ENCODE measurements around the gene GPC5.

GPC5 gene

DNA sequence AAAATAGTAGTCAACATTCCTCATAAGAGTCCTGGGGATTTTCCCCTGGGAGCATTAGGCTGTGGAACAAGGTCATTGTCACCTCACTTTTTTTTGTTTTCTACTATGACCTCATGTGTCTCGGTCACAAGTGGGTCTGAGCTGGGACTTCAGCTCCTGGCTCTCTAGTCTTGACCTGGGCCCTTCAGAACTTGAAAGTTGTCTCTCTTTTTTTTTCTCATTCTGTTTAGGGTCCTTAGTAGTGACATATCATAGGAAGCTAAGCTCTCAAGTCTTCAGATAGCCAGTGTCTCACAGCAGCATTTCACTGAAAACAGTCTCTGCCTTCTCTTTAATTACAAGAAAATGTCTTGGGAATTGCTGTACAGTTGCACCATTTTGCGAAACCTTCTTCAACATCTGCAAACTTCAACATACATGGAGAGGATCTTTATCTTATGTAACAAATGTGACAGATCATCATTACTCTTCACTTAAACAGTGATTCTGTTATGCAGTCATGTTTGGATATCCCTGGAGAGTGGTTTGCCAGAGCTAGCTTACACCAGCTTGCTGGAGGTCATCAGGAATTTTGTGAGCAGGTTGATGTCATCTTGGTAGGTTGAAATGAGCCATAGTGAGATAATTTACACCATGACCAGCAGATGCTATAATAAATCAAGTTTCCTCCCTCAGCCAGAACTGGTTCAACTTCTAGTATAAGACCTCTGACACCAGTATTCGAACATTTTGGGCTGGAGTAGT, 131.5 kb downstream of the GPC5 start:
- no peaks in the 10 kb centered on the region for H3F3A ChIP-seq (ENCODE audit: insufficient read depth)
- no peaks in the 10 kb centered on the region for H4K20me1 ChIP-seq (ENCODE audit: low read depth, low read length)
- no peak overlapping the region for H3K27ac ChIP-seq (ENCODE audit: low read depth, low read length)
- no peak overlapping the region for H3K9ac ChIP-seq (ENCODE audit: low read length)
- H3K36me3 ChIP-seq (ENCODE audit: low read length): no peaks in the 10 kb centered on the region
- H3K4me2 ChIP-seq (ENCODE audit: low read depth, low read length, poor library complexity, severe bottlenecking): no peak overlapping the region
- no peaks in the 10 kb centered on the region for H3K9me2 ChIP-seq (replicated peaks; ENCODE audit: insufficient read depth, low read length)
- no peaks in the 10 kb centered on the region for H3K27me3 ChIP-seq (ENCODE audit: low read length)
- H3K9me3 ChIP-seq (ENCODE audit: insufficient read depth, low read length): no peaks in the 10 kb centered on the region
- H3K79me2 ChIP-seq (ENCODE audit: insufficient read depth, low read length): no peaks in the 10 kb centered on the region
- no peak for TF ChIP-seq EZH2phosphoT487 (conservative IDR thresholded peaks at IDR 0.05; ENCODE audit: low read length)
- TF ChIP-seq, protein P1, sequence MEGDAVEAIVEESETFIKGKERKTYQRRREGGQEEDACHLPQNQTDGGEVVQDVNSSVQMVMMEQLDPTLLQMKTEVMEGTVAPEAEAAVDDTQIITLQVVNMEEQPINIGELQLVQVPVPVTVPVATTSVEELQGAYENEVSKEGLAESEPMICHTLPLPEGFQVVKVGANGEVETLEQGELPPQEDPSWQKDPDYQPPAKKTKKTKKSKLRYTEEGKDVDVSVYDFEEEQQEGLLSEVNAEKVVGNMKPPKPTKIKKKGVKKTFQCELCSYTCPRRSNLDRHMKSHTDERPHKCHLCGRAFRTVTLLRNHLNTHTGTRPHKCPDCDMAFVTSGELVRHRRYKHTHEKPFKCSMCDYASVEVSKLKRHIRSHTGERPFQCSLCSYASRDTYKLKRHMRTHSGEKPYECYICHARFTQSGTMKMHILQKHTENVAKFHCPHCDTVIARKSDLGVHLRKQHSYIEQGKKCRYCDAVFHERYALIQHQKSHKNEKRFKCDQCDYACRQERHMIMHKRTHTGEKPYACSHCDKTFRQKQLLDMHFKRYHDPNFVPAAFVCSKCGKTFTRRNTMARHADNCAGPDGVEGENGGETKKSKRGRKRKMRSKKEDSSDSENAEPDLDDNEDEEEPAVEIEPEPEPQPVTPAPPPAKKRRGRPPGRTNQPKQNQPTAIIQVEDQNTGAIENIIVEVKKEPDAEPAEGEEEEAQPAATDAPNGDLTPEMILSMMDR (IDR thresholded peaks at IDR 0.05; ENCODE audit: insufficient read depth, low read length, poor library complexity, severe bottlenecking): no peak
- no peak overlapping the region for H2AFZ ChIP-seq (ENCODE audit: low read depth, low read length, severe bottlenecking)
- no peak overlapping the region for H3K4me3 ChIP-seq (ENCODE audit: insufficient read depth, low read length, poor library complexity, severe bottlenecking)

DNA sequence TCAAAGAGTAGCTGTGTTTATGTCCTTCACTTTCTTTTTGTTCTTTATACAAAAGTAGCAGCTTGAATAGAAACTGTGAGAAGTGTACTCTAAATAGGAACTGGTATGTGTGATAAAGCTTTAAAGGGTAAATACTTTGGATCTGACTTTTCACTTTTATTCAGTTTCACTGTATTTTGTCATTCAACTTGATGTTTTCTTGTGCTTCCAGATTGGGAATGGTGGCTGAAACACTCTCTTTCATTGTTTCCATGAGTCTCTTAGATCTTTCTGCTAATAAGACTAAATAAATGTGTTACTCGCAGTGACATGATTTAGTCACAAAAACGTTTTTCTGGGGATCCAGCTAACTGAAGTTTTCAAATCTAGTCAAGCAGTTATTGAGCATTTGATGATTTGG, 133.2 kb downstream of the GPC5 start:
- Histone ChIP-seq H3F3A (ENCODE audit: insufficient read depth) (no peaks in the 10 kb centered on the region), H3K9me3 (ENCODE audit: insufficient read depth, low read length) (no peaks in the 10 kb centered on the region), H4K20me1 (ENCODE audit: low read depth, low read length) (no peaks in the 10 kb centered on the region), H3K4me2 (ENCODE audit: low read depth, low read length, poor library complexity, severe bottlenecking) (no peak overlapping the region), H2AFZ (ENCODE audit: low read depth, low read length, severe bottlenecking) (no peak overlapping the region), H3K27me3 (ENCODE audit: low read length) (no peaks in the 10 kb centered on the region), H3K27ac (ENCODE audit: low read depth, low read length) (no peak overlapping the region), H3K79me2 (ENCODE audit: insufficient read depth, low read length) (no peaks in the 10 kb centered on the region), H3K9me2 (replicated peaks; ENCODE audit: insufficient read depth, low read length) (no peaks in the 10 kb centered on the region), H3K9ac (ENCODE audit: low read length) (no peak overlapping the region), H3K36me3 (ENCODE audit: low read length) (no peaks in the 10 kb centered on the region), H3K4me3 (ENCODE audit: insufficient read depth, low read length, poor library complexity, severe bottlenecking) (no peak overlapping the region)
- TF ChIP-seq EZH2phosphoT487 (conservative IDR thresholded peaks at IDR 0.05; ENCODE audit: low read length): no peak
- TF ChIP-seq, protein P1 (IDR thresholded peaks at IDR 0.05; ENCODE audit: insufficient read depth, low read length, poor library complexity, severe bottlenecking): no peak

DNA sequence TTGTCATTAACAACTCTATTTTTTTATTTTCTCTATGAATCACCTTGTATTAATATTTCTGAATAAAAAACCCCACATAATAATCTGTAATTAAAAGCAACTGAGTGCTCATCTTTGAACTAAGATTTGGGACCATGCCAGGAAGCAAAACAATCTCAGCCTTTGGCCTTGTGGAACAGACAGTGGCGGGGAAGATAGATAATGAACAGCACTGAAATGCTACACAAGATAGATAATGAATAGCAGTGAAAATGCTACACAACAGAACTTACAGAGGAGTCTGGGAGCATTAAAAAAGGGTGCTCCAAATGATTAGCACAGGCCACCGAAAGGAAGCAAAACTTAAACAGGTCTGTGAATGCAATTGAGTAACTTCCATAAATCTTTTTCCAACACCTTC, 134.9 kb downstream of the GPC5 start:
- H3K79me2 ChIP-seq (ENCODE audit: insufficient read depth, low read length): no peaks in the 10 kb centered on the region
- no peaks in the 10 kb centered on the region for H4K20me1 ChIP-seq (ENCODE audit: low read depth, low read length)
- H3F3A ChIP-seq (ENCODE audit: insufficient read depth): no peaks in the 10 kb centered on the region
- no peaks in the 10 kb centered on the region for H3K9me3 ChIP-seq (ENCODE audit: insufficient read depth, low read length)
- no peaks in the 10 kb centered on the region for H3K9me2 ChIP-seq (replicated peaks; ENCODE audit: insufficient read depth, low read length)
- TF ChIP-seq EZH2phosphoT487 (conservative IDR thresholded peaks at IDR 0.05; ENCODE audit: low read length): no peak
- TF ChIP-seq, protein P1 (IDR thresholded peaks at IDR 0.05; ENCODE audit: insufficient read depth, low read length, poor library complexity, severe bottlenecking): no peak
- no peak overlapping the region for H3K4me2 ChIP-seq (ENCODE audit: low read depth, low read length, poor library complexity, severe bottlenecking)
- no peak overlapping the region for H3K9ac ChIP-seq (ENCODE audit: low read length)
- H3K27ac ChIP-seq (ENCODE audit: low read depth, low read length): no peak overlapping the region
- H3K27me3 ChIP-seq (ENCODE audit: low read length): no peaks in the 10 kb centered on the region
- H2AFZ ChIP-seq (ENCODE audit: low read depth, low read length, severe bottlenecking): no peak overlapping the region
- no peaks in the 10 kb centered on the region for H3K36me3 ChIP-seq (ENCODE audit: low read length)
- no peak overlapping the region for H3K4me3 ChIP-seq (ENCODE audit: insufficient read depth, low read length, poor library complexity, severe bottlenecking)

Data from SU-DHL-6 (cell line).